K562 (cell line): ENCODE measurements around the gene NFATC1. TPM values are rescaled to one million over a fixed set of nuclear protein-coding genes. Genes with fewer than 3 reads are reported as not detected.

Experiments
- RBM25 ChIP-seq: fragments of 200-400 bp; formaldehyde crosslinking; IDR thresholded peaks from 2 replicates; pipeline ENCODE4 v1.6.1; 2018; ENCODE audit warnings: low read length, low read depth, moderate library complexity; ENCODE audit not compliant: severe bottlenecking
- SMARCE1 ChIP-seq: fragments of 450-650 bp; IDR thresholded peaks from 2 replicates; pipeline ENCODE4 v1.7.1; 2016; ENCODE audit warnings: mild to moderate bottlenecking
- TAF15 ChIP-seq: fragments of 200-400 bp; formaldehyde crosslinking; IDR thresholded peaks from 2 replicates; pipeline ENCODE4 v1.6.1; 2017; ENCODE audit warnings: mild to moderate bottlenecking, low read depth, low read length, moderate library complexity
- ZBTB17 ChIP-seq: fragments of 450-650 bp; formaldehyde crosslinking; IDR thresholded peaks from 2 replicates; pipeline ENCODE4 v1.4.0; 2020; ENCODE audit warnings: mild to moderate bottlenecking
- ZNF77 ChIP-seq: fragments of 250-450 bp; sonication (Bioruptor Pico); IDR thresholded peaks from 2 replicates; pipeline ENCODE4 v1.5.0; 2020
- polyA plus RNA-seq, 8 experiments: library from polyadenylated mRNA; depleted of rRNA in 4 of 8; stranded (reverse) in 5 of 8; unstranded in 3 of 8; fragments of >200 nt; fragmentation: Nextera tagmentation in 2 of 8; fragmentation: Illumina TruSeq in 1 of 8; extraction: Ambion mirVana in 2 of 8; extraction: Trizol in 1 of 8; gene quantifications; 2 replicates each; pipeline versions ENCODE4 v1.2.1 to v1.2.3, GENCODE V29; 2011 to 2014; ENCODE audit warnings: inconsistent platforms in 1 of 8, missing spikeins in 1 of 8
- small RNA-seq: library from RNA; depleted of rRNA; stranded (forward); fragments of <200 nt; gene quantifications from one replicate; pipeline ENCODE3, GENCODE V24; 2014
- total RNA-seq, 7 experiments: library from RNA; depleted of rRNA in 6 of 7; stranded (reverse); fragments of >200 nt in 6 of 7; fragmentation: Illumina TruSeq in 2 of 7; extraction: Trizol in 2 of 7; gene quantifications; 2 replicates each; pipeline versions ENCODE4 v1.2.1 to v1.2.3, GENCODE V29; 2011 to 2021; ENCODE audit warnings: low replicate concordance in 1 of 7

Gene NFATC1
- total and polyA plus RNA-seq, 9 of the 15 experiments (the other 6 are each of a cell fraction or from before 2014, with no cell fraction given): 1.1 to 16.4 (median 2.5) TPM

GRCh38 chr18:79578396-79579260, 182.9 kb downstream of the NFATC1 start (continued):
- TF ChIP-seq TAF15 (no peak), ZNF77 (CRISPR knock-in tag) (no peak), SMARCE1 (no peak), RBM25 (no peak), ZBTB17 (CRISPR knock-in tag) (no peak)

Small RNA genes lying within 50 kb of the gene (small RNA-seq; reads per million reads assigned to genes)
- gene AC018445.2: not detected
